Heart left ventricle (tissue), 16 donors: ENCODE results near the gene RBBP5. TPM values are rescaled to one million over a fixed set of nuclear protein-coding genes. Genes with fewer than 3 reads are reported as not detected.
A peak's percentile ranks its signal among the peaks of the same experiment; 100 is the strongest.

ENCODE experiments used
- ATAC-seq, 4 donors: fragments of 200-7000 bp; cut with Tn5 transposase; one replicate each; pipeline ENCODE4 v1.9.1; 2020 to 2022; ENCODE audit warnings: moderate library complexity in 4 of 4, mild to moderate bottlenecking in 3 of 4, moderate number of reproducible peaks in 1 of 4
- DNase-seq, 5 donors: peaks; one replicate each; pipeline ENCODE4 v3.0.0-alpha.2; 2020
- H3K27ac ChIP-seq, 12 donors: fragments of 200-600 bp; sonication (generic) in 4 of 12; one replicate each; pipeline versions ENCODE4 v1.5.0 to v1.8.0; 2016 to 2022; ENCODE audit warnings: mild to moderate bottlenecking in 2 of 12
- H3K27me3 ChIP-seq, 9 donors: fragments of 200-600 bp; sonication (generic) in 2 of 9; one replicate each; pipeline versions ENCODE4 v1.5.1 to v1.8.0; 2016 to 2022; ENCODE audit warnings: mild to moderate bottlenecking in 3 of 9
- H3K36me3 ChIP-seq, 9 donors: fragments of 200-600 bp; sonication (generic) in 2 of 9; one replicate each; pipeline versions ENCODE4 v1.5.0 to v1.8.0; 2018 to 2022; ENCODE audit warnings: mild to moderate bottlenecking in 2 of 9
- H3K4me1 ChIP-seq, 12 donors: fragments of 200-600 bp; sonication (generic) in 4 of 12; one replicate each; pipeline versions ENCODE4 v1.5.0 to v1.8.0; 2016 to 2022; ENCODE audit warnings: mild to moderate bottlenecking in 3 of 12
- H3K4me3 ChIP-seq, 12 donors: fragments of 200-600 bp; sonication (generic) in 4 of 12; one replicate each; pipeline versions ENCODE4 v1.5.0 to v1.8.0; 2017 to 2022; ENCODE audit warnings: mild to moderate bottlenecking in 9 of 12, moderate library complexity in 4 of 12
- H3K9me3 ChIP-seq, 12 donors: fragments of 200-600 bp; sonication (generic) in 4 of 12; one replicate each; pipeline versions ENCODE4 v1.5.0 to v1.8.0; 2016 to 2022; ENCODE audit warnings: mild to moderate bottlenecking in 1 of 12
- CTCF ChIP-seq, 12 donors: fragments of 200-600 bp; sonication (generic) in 4 of 12; IDR thresholded peaks; one replicate each; pipeline versions ENCODE4 v1.5.0 to v1.8.0; 2018 to 2022; ENCODE audit warnings: antibody characterized with exemption in 12 of 12, mild to moderate bottlenecking in 5 of 12
- POLR2A ChIP-seq, 2 donors: fragments of 450-650 bp; IDR thresholded peaks; one replicate each; pipeline ENCODE4 v1.6.1; 2017; ENCODE audit warnings: antibody characterized with exemption in 2 of 2, mild to moderate bottlenecking in 2 of 2, moderate library complexity in 2 of 2
- WGBS, 4 donors: extraction: QIAGEN DNeasy Blood & Tissue Kit in 2 of 4; methylation state at CpG; one replicate each; pipeline versions ENCODE4 v1.1.5 to v1.1.7; 2013 to 2018; 5-methylcytosine and 5-hydroxymethylcytosine counted together
- intact Hi-C, 10 donors: fragments of 100-400 bp; cut with DNase I; formaldehyde crosslinking; loops; one replicate each; pipeline versions ENCODE4 v1.11.1 to v1.14.2; 2022
- polyA plus RNA-seq, 2 donors: library from polyadenylated mRNA; stranded (reverse); fragments of 200-250 nt; gene quantifications; one replicate each; pipeline ENCODE4 v1.2.3, GENCODE V29; 2013
- total RNA-seq, 9 donors: library from RNA; depleted of rRNA in 2 of 9; stranded (reverse); fragments of >200 nt in 2 of 9; fragmentation: NEBNext Ultra II Directional in 3 of 9; extraction: Animal tissue kit (Norgen Biotek cat#: 25700) in 3 of 9; gene quantifications; one replicate each; pipeline versions ENCODE4 v1.1.0 to v1.2.4, GENCODE V29; 2016 to 2023
- donor health status: ischemic (EF 13 %, LVEDD 7.1; RV severe dilation, severe dysfunction).
- donor health status: healthy with polysubstance abuse.
- donor health status: DM: no; HTN: yes; CAD: no.
- donor health status: DM: no; HTN: no; CAD: no.
- donor health status: ischemic (EF 25% LVEDD 6.9; RV normal size, moderate dysfunction).
- donor health status: ischemic (EF 25% LVEDD 5.7; RV mildly dilated, moderate dysfunction).
- donor health status: healthy.
- donor health status: DM: yes; HTN: yes; CAD: no.
- donor health status: ischemic (EF 35%, LVEDD 5.7; RV mildly dilated, moderate dysfunction).
- donor health status: nonischemic (EF 11% LVEDD 7.7; RV severe dilation, severe dysfunction).
- donor health status: DM: yes; HTN: yes; CAD: no.
- donor health status: PGD.
- donor health status: ischemic (EF 29% LVEDD 5.4; RV normal size, mild dysfunction).
- donor health status: nonischemic (EF 23%, LVEDD 6.1; RV moderate dilation, normal function).

Gene RBBP5
- total and polyA plus RNA-seq, 11 donors: 3.8 to 12.1 (median 9.5) TPM

- DNase-seq: no peak
- H3K27me3 ChIP-seq: peaks cover 0 to 21% (median 3%) of the 10 kb centered on the region in 9 donors
- no peak overlapping the region for H3K27ac ChIP-seq
- H3K4me1 ChIP-seq: no peaks in the 10 kb centered on the region
- ATAC-seq: no peak
- no peaks in the 10 kb centered on the region for H3K36me3 ChIP-seq
- H3K4me3 ChIP-seq: no peak overlapping the region
- intact Hi-C loops: no loop called here
- no peaks in the 10 kb centered on the region for H3K9me3 ChIP-seq
- 75 to 92% (median 82%) methylated on average over 11 of the region's 11 CpGs for WGBS, 4 donors
- TF ChIP-seq CTCF (IDR thresholded peaks at IDR 0.05) (no peak), POLR2A (IDR thresholded peaks at IDR 0.05) (no peak)
Measured at GRCh38 chr1:205052690-205053089, 69.1 kb downstream of the RBBP5 start.

GRCh38 chr1:205049479-205049878 is 72.3 kb downstream of the RBBP5 start:
- no peaks in the 10 kb centered on the region for H3K4me1 ChIP-seq
- ATAC-seq (peak in 3 of 4 donors; percentile 37 to 45 (median 38)), DNase-seq (no peak)
- intact Hi-C loops: no loop called here
- H3K27me3 ChIP-seq: peaks cover 0 to 50% (median 29%) of the 10 kb centered on the region in 9 donors
- H3K9me3 ChIP-seq: no peaks in the 10 kb centered on the region
- H3K27ac ChIP-seq: no peak overlapping the region
- no peak for TF ChIP-seq POLR2A (IDR thresholded peaks at IDR 0.05)
- TF ChIP-seq CTCF (IDR thresholded peaks at IDR 0.05): no peak
- 60 to 81% (median 62%) methylated on average over 5 to 6 of the region's 6 CpGs for WGBS, 4 donors
- no peak overlapping the region for H3K4me3 ChIP-seq
- no peaks in the 10 kb centered on the region for H3K36me3 ChIP-seq

- peaks cover 0 to 53% (median 40%) of the 10 kb centered on the region in 9 donors for H3K27me3 ChIP-seq
- H3K9me3 ChIP-seq: no peaks in the 10 kb centered on the region
- 82 to 88% (median 86%) methylated on average over 8 to 9 of the region's 9 CpGs for WGBS, 4 donors
- intact Hi-C loops: no loop called here
- H3K4me1 ChIP-seq: peaks cover 0 to 2% (median 0%) of the 10 kb centered on the region in 12 donors
- H3K36me3 ChIP-seq: no peaks in the 10 kb centered on the region
- H3K27ac ChIP-seq: no peak overlapping the region
- no peak overlapping the region for H3K4me3 ChIP-seq
- DNase-seq: no peak
- ATAC-seq: no peak
- TF ChIP-seq POLR2A (IDR thresholded peaks at IDR 0.05) (no peak), CTCF (IDR thresholded peaks at IDR 0.05) (no peak)
Measured at GRCh38 chr1:205048382-205048781, 73.4 kb downstream of the RBBP5 start.

GRCh38 chr1:205047764-205048231 is 74.0 kb downstream of the RBBP5 start:
- Histone ChIP-seq H3K27me3 (peaks cover 3 to 53% (median 43%) of the 10 kb centered on the region in 9 donors), H3K4me3 (no peak overlapping the region)

More at GRCh38 chr1:205047764-205048231, 74.0 kb downstream of the RBBP5 start:
- DNase-seq: no peak
- WGBS, 4 donors: 69 to 80% (median 76%) methylated on average over 5 of the region's 5 CpGs
- H3K27ac ChIP-seq: no peak overlapping the region
- no peak for ATAC-seq
- H3K36me3 ChIP-seq: no peaks in the 10 kb centered on the region
- peaks cover 0 to 8% (median 0%) of the 10 kb centered on the region in 12 donors for H3K4me1 ChIP-seq
- TF ChIP-seq POLR2A (IDR thresholded peaks at IDR 0.05) (no peak), CTCF (IDR thresholded peaks at IDR 0.05) (no peak)
- no peaks in the 10 kb centered on the region for H3K9me3 ChIP-seq
- intact Hi-C loops: no loop called here
